Spleen (tissue), 11 donors: ENCODE data around the gene MAPK8IP3. TPM values are rescaled to one million over a fixed set of nuclear protein-coding genes. Genes with fewer than 3 reads are reported as not detected.
A peak's percentile ranks its signal among the peaks of the same experiment; 100 is the strongest.

Experiments used
- DNase-seq: peaks from one replicate; pipeline ENCODE4 v3.0.0-alpha.2; 2020
- H3K27ac ChIP-seq, 8 donors: fragments of 200-600 bp; sonication (generic) in 7 of 8; 1 replicate in 4 of 8; 2 replicates in 4 of 8; pipeline versions ENCODE4 v1.5.0 to v1.8.0; 2016 to 2021; ENCODE audit warnings: inconsistent platforms in 4 of 8, mild to moderate bottlenecking in 4 of 8, moderate library complexity in 1 of 8
- H3K27me3 ChIP-seq, 7 donors: fragments of 200-600 bp; sonication (generic) in 6 of 7; replicated peaks in 1 of 7; 1 replicate in 4 of 7; 2 replicates in 3 of 7; pipeline versions ENCODE4 v1.5.0 to v1.8.0; 2016 to 2021; ENCODE audit warnings: inconsistent platforms in 3 of 7, mild to moderate bottlenecking in 1 of 7
- H3K36me3 ChIP-seq, 6 donors: fragments of 200-600 bp; sonication (generic) in 5 of 6; 1 replicate in 4 of 6; 2 replicates in 2 of 6; pipeline versions ENCODE4 v1.5.0 to v1.8.0; 2016 to 2021; ENCODE audit warnings: inconsistent platforms in 2 of 6
- H3K4me1 ChIP-seq, 6 donors: fragments of 200-600 bp; sonication (generic) in 5 of 6; 1 replicate in 3 of 6; 2 replicates in 3 of 6; pipeline versions ENCODE4 v1.5.0 to v1.8.0; 2016 to 2021; ENCODE audit warnings: inconsistent platforms in 3 of 6
- H3K4me3 ChIP-seq, 8 donors: fragments of 200-600 bp; sonication (generic) in 7 of 8; 1 replicate in 4 of 8; 2 replicates in 4 of 8; pipeline versions ENCODE4 v1.5.0 to v1.8.0; 2016 to 2021; ENCODE audit warnings: inconsistent platforms in 4 of 8, mild to moderate bottlenecking in 4 of 8, moderate library complexity in 2 of 8
- H3K9me3 ChIP-seq, 8 donors: fragments of 200-600 bp; sonication (generic) in 7 of 8; 1 replicate in 4 of 8; 2 replicates in 4 of 8; pipeline versions ENCODE4 v1.5.0 to v1.8.0; 2016 to 2021; ENCODE audit warnings: inconsistent platforms in 4 of 8
- CTCF ChIP-seq, 11 experiments: fragments of 200-600 bp in 7 of 11; fragments of 450-650 bp in 4 of 11; sonication (generic) in 4 of 11; IDR thresholded peaks in 8 of 11; conservative IDR thresholded peaks in 3 of 11; 1 replicate in 7 of 11; 2 replicates in 4 of 11; pipeline versions ENCODE4 v1.4.0 to v1.8.0; 2016 to 2021; ENCODE audit warnings: antibody characterized with exemption in 11 of 11, inconsistent platforms in 4 of 11, mild to moderate bottlenecking in 1 of 11
- POLR2A ChIP-seq, 3 donors: fragments of 450-650 bp; IDR thresholded peaks; one replicate each; pipeline ENCODE4 v1.5.1; 2017; ENCODE audit warnings: antibody characterized with exemption in 3 of 3, mild to moderate bottlenecking in 1 of 3
- POLR2AphosphoS5 ChIP-seq, 3 donors: sonication (generic); formaldehyde crosslinking; IDR thresholded peaks; one replicate each; pipeline ENCODE4 v1.5.1; 2017; ENCODE audit warnings: antibody characterized with exemption in 3 of 3
- WGBS, 5 donors: extraction: QIAGEN DNeasy Blood & Tissue Kit in 3 of 5; methylation state at CpG; one replicate each; pipeline versions ENCODE4 v1.1.5 to v1.1.7; 2013 to 2018; 5-methylcytosine and 5-hydroxymethylcytosine counted together
- intact Hi-C: fragments of 100-400 bp; cut with DNase I; formaldehyde crosslinking; loops from one replicate; pipeline ENCODE4 v1.15.0; 2023; ENCODE audit warnings: low total_unique reads
- polyA plus RNA-seq, 3 donors: library from polyadenylated mRNA; stranded (reverse); fragments of 200-250 nt; gene quantifications; one replicate each; pipeline ENCODE4 v1.2.1, GENCODE V29; 2013
- total RNA-seq, 7 donors: library from RNA; depleted of rRNA in 3 of 7; stranded (reverse); fragments of >200 nt in 3 of 7; fragmentation: NEBNext Ultra II Directional in 4 of 7; extraction: Animal tissue kit (Norgen Biotek cat#: 25700) in 4 of 7; gene quantifications; one replicate each; pipeline versions ENCODE4 v1.1.0 to v1.2.1, GENCODE V29; 2016 to 2021
- donor health status: healthy with polysubstance abuse.
- donor health status: DM: no; HTN: no; CAD: no; lungs with moderate emphysema.
- donor health status: DM: no; HTN: no; CAD: no.
- donor health status: Bipolar disorder and iron deficiency.
- donor health status: healthy.
- donor health status: DM: no; HTN: no; CAD: no.
- donor health status: DM: yes; HTN: yes; CAD: no.

MAPK8IP3 gene
- total and polyA plus RNA-seq, 10 donors = 27.2 to 134 (median 114) TPM

GRCh38 chr16:1741553-1742165 lies 35.7 kb downstream of the MAPK8IP3 start:
- DNase-seq = no peak
- Histone ChIP-seq H3K27me3 (no peaks in the 10 kb centered on the region), H3K4me3 (no peak overlapping the region), H3K4me1 (no peaks in the 10 kb centered on the region), H3K9me3 (no peaks in the 10 kb centered on the region), H3K36me3 (peaks cover 0 to 65% (median 49%) of the 10 kb centered on the region in 6 donors), H3K27ac (no peak overlapping the region)
- intact Hi-C loops = no loop called here
- TF ChIP-seq POLR2AphosphoS5 (IDR thresholded peaks at IDR 0.05) (no peak), CTCF (IDR thresholded peaks at IDR 0.05 in 8 of 11, conservative IDR thresholded peaks at IDR 0.05 in 3 of 11) (no peak), POLR2A (IDR thresholded peaks at IDR 0.05) (no peak)
- 92 to 96% (median 95%) methylated on average over 15 to 19 of the region's 19 CpGs for WGBS, 5 donors

GRCh38 chr16:1743376-1744337 lies 37.7 kb downstream of the MAPK8IP3 start:
- Histone ChIP-seq H3K36me3 (peaks cover 3 to 85% (median 69%) of the 10 kb centered on the region in 6 donors), H3K4me3 (no peak overlapping the region), H3K27ac (no peak overlapping the region), H3K27me3 (no peaks in the 10 kb centered on the region), H3K4me1 (no peaks in the 10 kb centered on the region), H3K9me3 (no peaks in the 10 kb centered on the region)
- 92 to 96% (median 93%) methylated on average over 16 to 32 of the region's 32 CpGs for WGBS, 5 donors
- no peak for DNase-seq
- no peak for TF ChIP-seq POLR2A (IDR thresholded peaks at IDR 0.05)
- peak in 1 of 3 donors; percentile 35 for TF ChIP-seq POLR2AphosphoS5 (IDR thresholded peaks at IDR 0.05)
- intact Hi-C loops = no loop called here

GRCh38 chr16:1744338-1744840 lies 38.4 kb downstream of the MAPK8IP3 start:
- no peak for DNase-seq
- H3K36me3 ChIP-seq = peaks cover 3 to 93% (median 77%) of the 10 kb centered on the region in 6 donors
- no peak overlapping the region for H3K4me3 ChIP-seq
- 91 to 96% (median 94%) methylated on average over 24 of the region's 24 CpGs for WGBS, 5 donors
- intact Hi-C loops = no loop called here
- H3K9me3 ChIP-seq = no peaks in the 10 kb centered on the region
- H3K27me3 ChIP-seq = no peaks in the 10 kb centered on the region
- H3K4me1 ChIP-seq = no peaks in the 10 kb centered on the region
- no peak overlapping the region for H3K27ac ChIP-seq
- TF ChIP-seq POLR2AphosphoS5 (IDR thresholded peaks at IDR 0.05) = no peak
- TF ChIP-seq POLR2A (IDR thresholded peaks at IDR 0.05) = no peak
- no peak for TF ChIP-seq CTCF (IDR thresholded peaks at IDR 0.05 in 8 of 11, conservative IDR thresholded peaks at IDR 0.05 in 3 of 11)

- Histone ChIP-seq H3K36me3 (peaks cover 3 to 100% (median 84%) of the 10 kb centered on the region in 6 donors), H3K9me3 (no peaks in the 10 kb centered on the region), H3K4me1 (no peaks in the 10 kb centered on the region), H3K4me3 (no peak overlapping the region), H3K27me3 (no peaks in the 10 kb centered on the region), H3K27ac (no peak overlapping the region)
- DNase-seq = no peak
- intact Hi-C loops = no loop called here
- WGBS, 5 donors = 89 to 95% (median 91%) methylated on average over 20 to 25 of the region's 25 CpGs
- peak in 1 of 3 donors; percentile 8 for TF ChIP-seq POLR2AphosphoS5 (IDR thresholded peaks at IDR 0.05)
- no peak for TF ChIP-seq CTCF (IDR thresholded peaks at IDR 0.05 in 8 of 11, conservative IDR thresholded peaks at IDR 0.05 in 3 of 11)
Observed at GRCh38 chr16:1745181-1745899, 39.3 kb downstream of the MAPK8IP3 start.
